Activated gamma-delta T cell treated with Interleukin-2 at 50 U/mL for 16 hours (primary cell): Measurements from ENCODE around the gene ELP1.
"Not testable (repeated sequence)": the region's sequence is repeated elsewhere in the genome, so short reads cannot be mapped to it uniquely, and the experiment has no call there.

ENCODE experiments used
- DNase-seq: peaks from one replicate; pipeline ENCODE4 v3.0.0-alpha.2; 2020

Gene ELP1, protein sequence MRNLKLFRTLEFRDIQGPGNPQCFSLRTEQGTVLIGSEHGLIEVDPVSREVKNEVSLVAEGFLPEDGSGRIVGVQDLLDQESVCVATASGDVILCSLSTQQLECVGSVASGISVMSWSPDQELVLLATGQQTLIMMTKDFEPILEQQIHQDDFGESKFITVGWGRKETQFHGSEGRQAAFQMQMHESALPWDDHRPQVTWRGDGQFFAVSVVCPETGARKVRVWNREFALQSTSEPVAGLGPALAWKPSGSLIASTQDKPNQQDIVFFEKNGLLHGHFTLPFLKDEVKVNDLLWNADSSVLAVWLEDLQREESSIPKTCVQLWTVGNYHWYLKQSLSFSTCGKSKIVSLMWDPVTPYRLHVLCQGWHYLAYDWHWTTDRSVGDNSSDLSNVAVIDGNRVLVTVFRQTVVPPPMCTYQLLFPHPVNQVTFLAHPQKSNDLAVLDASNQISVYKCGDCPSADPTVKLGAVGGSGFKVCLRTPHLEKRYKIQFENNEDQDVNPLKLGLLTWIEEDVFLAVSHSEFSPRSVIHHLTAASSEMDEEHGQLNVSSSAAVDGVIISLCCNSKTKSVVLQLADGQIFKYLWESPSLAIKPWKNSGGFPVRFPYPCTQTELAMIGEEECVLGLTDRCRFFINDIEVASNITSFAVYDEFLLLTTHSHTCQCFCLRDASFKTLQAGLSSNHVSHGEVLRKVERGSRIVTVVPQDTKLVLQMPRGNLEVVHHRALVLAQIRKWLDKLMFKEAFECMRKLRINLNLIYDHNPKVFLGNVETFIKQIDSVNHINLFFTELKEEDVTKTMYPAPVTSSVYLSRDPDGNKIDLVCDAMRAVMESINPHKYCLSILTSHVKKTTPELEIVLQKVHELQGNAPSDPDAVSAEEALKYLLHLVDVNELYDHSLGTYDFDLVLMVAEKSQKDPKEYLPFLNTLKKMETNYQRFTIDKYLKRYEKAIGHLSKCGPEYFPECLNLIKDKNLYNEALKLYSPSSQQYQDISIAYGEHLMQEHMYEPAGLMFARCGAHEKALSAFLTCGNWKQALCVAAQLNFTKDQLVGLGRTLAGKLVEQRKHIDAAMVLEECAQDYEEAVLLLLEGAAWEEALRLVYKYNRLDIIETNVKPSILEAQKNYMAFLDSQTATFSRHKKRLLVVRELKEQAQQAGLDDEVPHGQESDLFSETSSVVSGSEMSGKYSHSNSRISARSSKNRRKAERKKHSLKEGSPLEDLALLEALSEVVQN (N-terminal part only)

DNA sequence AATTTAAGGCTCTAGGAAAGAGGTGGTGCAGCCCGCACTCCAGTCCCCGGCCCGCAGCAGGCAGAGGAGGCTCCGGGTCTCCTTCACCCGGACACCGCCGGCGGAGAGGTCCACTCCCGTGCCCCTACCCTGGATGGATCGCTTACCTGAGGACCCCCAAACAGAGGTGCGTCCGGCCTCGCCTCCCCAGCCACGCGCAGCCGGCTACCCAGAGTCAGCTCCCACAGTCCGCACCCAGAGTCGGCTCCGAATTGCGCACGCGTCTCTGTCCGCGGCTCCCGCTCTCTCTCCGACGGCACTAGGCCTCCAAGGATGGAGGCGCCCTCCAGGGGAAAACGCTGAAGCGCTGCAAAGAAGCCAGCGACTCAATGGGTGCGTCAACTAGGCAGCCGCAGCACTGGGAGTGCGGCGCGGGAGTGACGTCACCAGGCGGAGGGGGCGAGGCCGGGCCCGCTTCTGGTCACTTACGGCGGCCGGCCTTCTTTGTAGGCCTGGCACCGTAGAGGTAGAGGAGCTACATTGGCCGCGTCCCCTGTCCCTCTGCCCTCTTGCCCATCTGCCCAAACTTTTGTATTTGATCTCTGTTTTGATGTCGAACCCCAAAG lies at the start of gene ELP1:
Gene ELP1 (minus strand): TSS at position 407 of the 605 bp plus-strand sequence. CDS start 2,978 bp downstream, outside the sequence.
- peak; percentile 87 for DNase-seq

DNA sequence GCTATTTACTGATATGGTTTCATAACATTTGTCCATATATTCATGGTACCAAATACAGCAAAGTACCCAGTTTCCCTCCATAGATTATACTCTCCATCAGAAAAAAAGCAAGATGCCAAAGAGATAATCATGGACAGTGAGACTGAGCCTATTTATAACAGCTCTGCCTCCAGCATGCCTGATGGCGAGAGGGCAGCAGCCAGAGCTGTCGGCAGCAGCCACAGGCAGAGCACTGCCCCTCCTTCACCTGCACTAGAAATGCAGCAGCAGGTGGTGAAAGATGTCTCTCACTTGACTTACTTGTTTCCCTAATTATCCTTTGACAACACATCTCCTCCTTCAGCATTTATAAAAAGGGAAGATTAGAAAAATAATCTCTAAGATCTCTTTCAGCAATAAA lies 47.0 kb upstream of the ELP1 start:
- DNase-seq, result no peak

DNA sequence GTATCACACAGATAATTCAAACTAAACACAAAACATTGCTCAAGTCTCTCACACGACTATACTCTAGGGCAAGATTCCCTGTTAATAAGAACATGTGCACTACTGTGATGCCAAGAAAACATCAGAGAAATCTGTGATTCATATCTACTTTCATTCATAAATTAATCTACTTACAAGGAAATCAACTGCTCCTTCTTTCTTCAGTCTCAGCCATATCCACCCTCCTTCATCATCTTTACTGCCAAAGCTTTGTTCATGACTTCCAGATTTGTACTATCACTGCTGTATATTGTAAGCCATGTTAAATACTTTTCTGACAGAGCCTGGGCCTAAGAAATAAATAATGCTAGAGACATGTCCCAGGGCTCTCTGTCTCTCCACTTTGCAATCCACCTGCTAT lies 44.3 kb upstream of the ELP1 start:
- no peak for DNase-seq

DNA sequence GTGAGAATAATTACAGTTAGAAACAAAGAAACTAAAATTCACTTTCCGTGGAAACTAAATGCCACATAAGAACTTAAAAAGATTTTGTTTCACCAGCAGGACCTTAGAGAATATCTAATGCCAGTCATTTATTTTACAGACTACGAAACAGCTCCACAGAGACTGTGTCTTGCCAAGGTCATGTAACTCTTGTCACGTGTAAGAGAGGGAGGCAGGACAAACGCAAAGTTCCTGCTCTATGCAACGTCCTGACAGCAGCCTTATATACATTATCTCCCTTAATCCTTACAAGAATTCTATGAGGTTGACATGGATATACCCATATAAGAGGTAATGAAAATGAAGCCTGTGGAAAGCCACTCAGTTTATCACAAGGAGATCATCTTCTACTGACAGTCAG lies 40.0 kb upstream of the ELP1 start:
- DNase-seq, result no peak

DNA sequence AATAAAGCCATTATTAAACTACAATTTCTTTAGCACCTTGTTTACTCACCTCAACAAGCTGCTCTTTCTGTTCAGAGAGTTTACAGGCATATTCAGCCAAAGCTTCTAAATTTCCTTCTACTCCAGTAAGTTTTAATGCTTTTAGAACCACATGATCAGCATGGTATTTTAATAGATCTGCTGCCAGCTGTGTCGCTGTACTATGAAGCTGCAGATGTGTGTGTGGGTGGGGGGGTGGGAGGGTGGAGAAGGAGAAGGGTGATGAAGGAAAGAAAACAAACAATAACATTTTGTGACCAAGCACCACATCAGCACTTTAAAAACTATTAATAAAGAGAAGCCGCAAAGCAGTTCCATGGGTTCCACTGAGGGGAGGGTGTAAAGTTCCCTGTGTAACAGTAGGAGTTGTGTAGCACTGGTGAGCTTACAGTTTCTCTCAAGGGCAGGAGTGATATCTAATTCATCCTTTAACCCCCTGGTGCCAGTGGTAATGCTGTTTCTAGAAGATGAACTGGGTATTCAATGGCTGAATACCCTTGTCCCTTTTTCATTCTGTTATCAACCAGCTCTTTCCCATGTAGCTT lies 38.8 kb upstream of the ELP1 start:
- DNase-seq, result no peak

DNA sequence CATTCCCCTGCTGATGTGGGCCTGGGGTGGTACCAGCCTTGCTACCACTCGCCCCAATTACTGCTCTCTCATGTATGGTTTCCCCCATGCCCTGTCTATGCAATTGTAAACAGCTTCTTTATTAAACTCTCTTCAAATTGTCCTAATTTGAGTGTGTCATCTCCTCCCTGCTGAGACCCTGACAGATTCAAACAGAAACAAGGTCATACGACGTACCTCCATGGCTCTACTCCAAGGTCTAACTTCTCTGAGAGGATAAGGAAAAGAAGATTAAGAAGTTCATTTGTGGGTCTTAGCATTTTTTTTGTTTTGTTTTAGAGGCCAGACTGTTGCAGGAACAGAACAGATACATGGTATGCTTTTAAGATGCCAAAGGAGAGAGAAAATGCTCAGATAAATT lies 38.3 kb upstream of the ELP1 start:
- DNase-seq, result no peak

DNA sequence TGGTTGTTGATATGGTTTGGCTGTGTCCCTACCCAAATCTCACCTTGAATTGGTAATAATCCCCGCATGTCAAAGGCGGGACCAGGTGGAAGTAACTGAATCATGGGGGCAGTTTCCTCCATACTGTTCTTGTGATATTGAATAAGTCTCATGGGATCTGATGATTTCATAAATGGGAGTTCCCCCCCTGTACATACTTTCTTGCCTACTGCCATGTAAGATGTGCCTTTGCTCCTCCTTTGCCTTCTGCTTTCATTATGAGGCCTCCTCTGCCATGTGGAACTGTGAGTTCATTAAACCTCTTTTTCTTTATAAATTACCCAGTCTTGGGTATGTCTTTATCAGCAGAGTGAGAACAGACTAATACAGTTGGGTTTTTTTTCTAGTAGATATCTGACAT lies 37.5 kb upstream of the ELP1 start:
- DNase-seq, result not testable (repeated sequence)

DNA sequence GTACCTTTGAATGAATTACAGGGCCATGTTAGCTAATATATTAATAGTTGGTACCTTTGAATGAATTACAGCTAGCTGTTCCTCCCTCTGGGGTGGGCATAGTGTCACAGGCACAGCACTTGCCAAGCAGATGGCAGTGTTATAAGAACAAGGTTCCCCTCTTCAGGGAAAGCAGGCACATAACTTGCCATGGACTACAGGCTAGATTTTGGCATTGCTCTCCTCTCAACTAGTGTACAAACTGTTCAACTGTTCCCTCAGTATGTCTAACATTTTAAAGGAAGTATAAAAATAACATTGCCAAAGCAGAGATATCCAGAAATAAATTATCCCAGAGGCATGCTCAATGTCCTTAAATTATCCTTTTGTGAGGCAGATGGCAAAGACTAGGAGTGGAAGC lies 34.0 kb upstream of the ELP1 start:
- DNase-seq, result no peak

DNA sequence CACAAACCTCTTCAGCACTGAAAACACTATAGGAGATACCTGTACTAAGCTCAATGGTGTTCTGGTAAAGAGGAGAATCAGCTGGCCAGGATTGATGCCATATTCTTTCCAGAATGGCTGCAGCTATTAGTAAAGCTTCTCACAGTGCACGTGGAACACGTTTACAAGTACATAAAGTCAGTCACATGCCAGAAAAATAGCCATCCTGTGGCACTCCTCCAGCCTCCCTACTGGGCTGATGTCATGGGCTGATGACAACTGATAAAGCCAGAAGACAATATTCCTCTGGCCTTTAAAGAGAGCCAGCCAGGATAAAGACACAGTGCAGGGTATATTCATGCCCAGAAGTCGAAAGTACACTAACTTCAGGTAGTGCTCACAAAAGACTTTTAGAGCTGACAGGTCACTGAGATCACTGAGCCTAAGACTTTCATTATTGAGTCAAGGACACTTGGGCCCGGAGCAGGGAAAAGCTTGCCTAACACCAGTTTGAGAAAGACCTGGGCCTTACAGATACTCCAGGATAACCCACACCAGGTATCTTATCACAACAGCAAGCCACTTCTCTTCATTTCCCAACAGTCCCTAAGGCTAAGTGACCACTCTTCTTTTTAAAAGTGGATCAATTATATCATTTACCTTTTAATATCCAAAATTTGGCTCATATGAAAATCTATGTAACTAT lies 29.7 kb upstream of the ELP1 start:
- DNase-seq, result no peak

DNA sequence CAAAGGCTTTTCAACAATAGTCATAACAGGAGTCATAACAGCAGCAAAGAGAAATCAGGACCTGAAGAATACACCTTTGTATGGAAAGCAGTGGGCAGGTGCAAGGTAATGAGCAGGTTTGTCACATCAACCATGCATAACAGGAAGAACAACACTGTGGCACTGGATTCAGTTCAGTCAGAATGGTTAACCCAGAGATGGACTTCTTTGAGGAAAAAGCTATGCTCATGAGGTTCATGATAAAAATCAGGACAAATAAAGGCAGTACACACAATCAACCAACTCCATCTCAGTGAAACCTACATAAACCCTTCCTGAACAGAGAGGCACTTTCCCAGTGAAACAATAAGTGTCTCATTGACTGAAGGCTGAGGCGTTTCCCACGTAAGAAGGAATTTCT lies 27.2 kb upstream of the ELP1 start:
- DNase-seq, result no peak

DNA sequence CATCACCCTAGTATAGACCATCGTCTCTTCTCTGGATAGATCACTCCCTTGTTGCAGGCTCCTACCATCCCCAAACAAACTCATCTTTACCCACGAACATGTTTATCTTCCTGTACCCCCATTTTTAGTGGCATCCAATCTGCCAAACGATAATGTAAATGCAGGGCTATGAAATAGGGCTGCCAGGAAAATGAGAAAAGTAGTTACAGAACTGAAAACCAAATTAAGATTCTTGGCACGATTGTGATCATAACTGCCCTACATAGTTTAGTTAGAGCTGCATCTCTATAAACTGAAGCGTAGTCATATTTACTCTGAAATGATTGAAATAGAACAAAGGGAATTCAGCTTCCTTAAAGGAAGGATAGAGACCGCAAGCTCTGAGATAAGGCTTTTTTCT lies 26.4 kb upstream of the ELP1 start:
- no peak for DNase-seq

DNA sequence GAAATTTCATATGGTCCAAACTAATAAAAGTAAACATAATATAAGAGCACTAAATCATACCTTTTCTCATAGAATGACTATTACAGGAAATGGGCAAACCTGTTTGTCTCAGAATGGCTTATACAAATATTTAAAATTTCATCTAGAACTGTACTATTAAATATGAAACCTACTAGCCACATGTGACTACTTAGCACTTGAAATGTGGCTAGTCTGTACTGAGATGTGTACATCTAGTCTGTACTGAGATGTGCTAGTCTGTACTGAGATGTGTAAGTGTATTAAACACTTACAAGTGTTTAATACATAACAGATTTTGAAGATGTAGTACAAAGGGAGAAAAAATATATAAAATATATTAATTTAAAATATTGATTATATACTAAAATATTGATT lies 22.7 kb upstream of the ELP1 start:
- DNase-seq, result no peak

DNA sequence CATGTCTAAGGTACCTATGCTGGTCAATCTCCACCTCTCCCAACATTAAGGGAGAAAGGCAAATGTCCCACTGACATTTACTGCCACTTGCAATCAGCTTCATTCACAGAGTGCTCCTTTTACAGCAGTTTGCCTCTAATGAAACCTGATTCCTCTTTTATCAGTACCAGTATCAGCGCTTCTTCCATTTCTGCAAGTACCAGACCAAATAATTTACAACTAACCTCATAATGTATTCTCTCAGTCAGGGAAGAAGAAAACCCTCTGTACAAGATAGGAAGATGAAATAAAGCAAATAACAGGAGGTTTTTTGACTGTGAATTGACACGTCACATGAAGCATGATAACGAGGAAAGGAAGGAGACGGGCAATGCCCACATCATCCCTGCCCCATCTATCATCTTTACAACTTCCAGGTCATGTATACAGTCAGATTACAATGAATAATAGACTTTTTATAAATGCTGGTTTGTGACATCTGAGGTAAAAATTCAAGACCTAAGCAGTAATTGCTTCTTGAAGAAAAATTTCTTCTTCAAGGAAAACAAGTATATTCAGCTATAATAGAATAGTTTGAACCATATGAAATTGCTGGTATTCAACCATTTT lies 22.2 kb upstream of the ELP1 start:
- no peak for DNase-seq

DNA sequence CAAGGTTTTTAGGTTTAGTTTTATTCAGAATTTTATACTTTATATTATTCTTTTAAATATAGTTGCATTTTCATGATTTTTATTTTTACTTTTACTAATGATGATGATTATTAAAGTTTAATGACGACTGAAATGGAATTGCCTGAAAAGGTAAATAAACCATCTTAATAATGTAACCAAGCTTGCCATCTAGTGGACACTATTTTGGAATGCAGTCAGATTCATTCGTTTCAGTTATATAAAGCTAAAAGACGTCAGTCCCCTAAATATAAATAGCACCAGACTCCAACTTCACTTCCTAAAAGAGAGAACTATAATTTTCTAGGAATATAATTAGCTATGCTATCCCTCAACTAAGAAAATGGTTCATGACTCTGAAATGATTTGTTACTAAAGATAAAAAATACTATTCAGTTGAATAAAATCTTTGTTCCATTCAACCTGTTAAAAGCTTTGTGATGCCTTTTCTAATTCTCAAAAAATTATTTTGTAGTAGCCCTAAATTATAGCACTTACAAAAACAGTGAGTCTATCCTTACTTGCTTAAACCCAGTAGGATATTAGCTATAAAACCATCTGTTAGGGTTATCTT lies 20.2 kb upstream of the ELP1 start:
- DNase-seq, result no peak

DNA sequence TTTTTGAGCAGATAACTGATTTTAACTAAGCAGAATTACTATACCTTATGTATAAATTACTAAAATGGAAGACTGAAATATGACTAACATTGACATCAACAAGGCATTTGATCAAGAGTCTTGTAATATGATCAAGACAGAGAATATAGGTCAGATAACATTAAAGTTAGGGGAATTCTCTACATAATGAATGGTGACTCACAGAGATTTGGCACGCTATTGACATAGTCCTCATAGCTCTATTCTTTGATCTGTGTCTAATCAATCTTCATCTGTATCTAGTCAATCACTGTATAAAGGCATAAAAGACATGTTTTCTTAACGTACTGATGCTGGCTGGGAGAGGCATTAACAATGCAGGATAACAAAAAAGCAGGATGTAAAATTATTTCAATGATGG lies 17.7 kb upstream of the ELP1 start:
- no peak for DNase-seq

DNA sequence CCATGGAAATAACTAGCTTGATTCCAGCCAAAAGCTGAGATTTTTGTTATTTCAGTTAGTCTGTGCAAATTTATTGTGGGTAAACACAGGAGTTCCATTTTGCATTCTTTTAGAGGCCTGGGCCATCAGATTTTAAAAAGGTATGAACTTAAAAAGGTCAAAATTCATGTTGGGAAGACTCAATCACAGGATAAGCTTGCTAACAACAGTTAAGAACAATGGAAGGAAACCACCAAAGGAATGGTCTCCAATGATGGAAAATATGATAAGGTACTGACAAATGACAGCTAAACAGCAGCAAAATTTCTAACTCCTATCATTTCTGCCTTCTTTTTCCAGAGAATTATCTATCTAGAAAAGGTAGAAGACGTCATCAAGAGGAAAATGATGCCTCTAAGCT lies 16.2 kb upstream of the ELP1 start:
- no peak for DNase-seq

DNA sequence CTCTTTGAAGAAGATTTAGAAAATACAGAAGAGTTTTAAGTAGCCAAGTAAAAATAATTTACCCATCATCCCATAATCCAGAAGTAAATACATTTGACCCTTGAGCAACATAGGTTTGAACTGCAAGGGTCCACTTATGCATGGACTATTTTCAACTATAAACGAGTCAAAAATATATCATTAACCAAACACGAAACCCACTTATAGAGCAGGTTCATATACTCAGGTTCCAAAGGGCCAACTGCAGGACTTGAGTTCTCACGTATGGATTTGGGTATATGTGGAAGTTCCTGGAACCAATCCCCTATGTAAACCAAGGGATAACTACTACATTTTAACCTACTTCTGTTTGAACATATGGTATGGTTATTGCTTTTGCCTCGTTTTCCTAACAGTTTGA lies 6.1 kb upstream of the ELP1 start:
- DNase-seq, result no peak

DNA sequence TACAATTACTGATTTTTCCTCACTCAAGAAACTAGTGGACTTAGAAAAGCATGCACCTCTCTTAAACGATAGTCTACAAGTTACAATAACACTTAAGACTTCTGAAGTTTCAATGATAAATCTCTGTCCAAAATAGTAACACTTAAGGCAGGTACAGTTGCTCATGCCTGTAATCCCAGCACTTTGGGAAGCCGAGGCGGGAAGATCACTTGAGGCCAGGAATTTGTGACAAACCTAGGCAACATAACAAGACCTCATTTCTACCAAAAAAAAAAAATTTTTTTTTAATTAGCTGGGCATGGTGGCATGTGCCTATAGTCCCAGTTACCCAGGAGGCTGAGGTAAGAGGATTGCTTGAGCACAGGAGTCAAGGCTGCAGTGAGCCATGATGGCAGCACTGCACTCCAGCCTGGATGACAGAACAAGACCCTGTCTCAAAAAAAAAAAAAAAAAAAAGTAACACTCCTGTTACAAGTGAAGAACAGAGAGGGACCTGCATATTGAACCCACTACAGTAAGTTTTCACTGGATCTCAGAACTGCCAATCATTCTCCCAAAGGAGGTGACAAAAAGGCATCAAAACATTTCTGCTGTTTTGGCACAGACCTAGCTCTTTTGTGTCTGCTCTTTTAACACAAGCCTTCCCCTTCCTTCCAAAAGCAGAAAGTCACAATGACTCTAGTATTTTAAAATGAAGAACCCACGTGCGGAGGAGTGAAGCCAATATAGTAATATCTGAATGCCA lies 3.8 kb upstream of the ELP1 start:
- no peak for DNase-seq

DNA sequence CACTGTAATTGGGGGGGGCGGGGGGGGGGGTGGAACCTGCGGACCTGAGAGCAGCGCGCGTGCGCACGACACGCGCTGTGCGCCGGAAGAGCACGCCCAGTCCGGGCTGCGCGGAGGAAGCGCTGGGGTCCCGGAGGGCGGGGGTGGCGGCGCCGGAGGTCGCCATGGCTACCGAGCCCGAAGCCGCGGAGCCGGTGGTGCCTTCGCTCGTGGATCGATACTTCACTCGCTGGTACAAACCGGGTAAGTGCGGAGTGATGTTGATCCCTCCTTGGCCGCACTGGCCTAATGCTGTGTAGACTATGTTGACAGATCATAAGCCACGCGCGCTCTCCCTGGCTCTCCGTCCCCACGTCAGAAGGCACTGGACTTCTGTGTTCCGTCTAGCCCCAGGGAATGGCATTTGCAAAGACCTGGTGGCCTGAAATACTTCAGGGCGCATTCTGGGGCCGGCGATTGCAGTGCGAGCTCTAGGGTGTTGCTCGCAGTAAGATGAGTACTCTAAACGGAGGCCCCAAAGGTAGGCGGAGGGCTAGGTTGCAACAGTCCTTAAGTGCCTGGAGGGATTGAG lies 484 bp upstream of the ELP1 start, which contains the start of gene ABITRAM:
Gene ABITRAM (plus strand): TSS at position 78 of the 571 bp plus-strand sequence. CDS start 87 bp downstream, at position 165.
- peak; percentile 70 for DNase-seq

DNA sequence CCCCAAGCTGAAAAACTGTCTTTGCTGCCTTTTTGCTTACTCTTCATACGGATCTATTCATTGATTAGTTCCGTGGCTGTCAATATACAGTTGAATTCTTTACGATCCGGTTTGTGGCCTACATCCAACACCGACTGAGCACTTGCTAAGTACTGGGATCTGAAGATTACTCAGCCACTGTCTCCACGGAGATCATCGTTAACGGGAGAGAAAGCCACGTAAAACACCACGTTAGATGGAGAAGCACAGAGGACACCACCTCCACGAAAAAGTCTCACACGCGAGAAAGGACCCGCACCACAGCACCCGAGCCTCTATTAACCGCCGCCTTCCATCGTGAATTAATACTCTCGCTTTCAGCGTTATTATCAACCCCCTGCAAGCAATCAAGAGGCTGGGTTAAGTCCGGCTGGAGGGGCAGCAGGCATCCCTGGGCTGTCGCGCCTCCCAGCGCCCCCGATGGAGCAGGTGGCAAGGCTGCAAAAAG lies 650 bp downstream of the ELP1 start:
- no peak for DNase-seq
